ENCODE results near the gene UBE3A. TPM values are rescaled to one million over a fixed set of nuclear protein-coding genes. Genes with fewer than 3 reads are reported as not detected.

Gene UBE3A
- total and polyA plus RNA-seq, 10 of the 15 experiments (the other 5 are each of a cell fraction or from before 2014, with no cell fraction given): 29.4 to 82.9 (median 58.7) TPM

DNA sequence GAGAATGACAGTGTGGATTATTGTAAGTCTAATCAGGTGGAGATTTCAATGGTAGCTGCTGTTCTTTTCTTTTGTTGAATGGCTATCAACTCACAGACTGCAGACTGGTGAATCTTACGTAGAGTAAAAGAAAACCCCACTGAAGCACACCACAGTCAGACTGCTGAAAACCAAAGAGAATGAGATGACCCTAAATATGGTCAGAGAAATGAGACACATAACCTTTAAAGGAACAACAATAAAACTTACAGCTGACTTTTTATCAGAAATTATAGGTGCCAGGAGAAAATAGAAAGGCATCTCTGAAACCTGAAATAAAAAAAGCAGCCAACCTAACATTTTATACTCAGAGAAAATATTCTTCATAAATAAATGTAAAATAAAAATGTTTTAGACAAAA, 12.7 kb upstream of the UBE3A start:
- H3K4me2 ChIP-seq (ENCODE audit: control insufficient read depth, insufficient read depth): no peak overlapping the region
- ATAC-seq: no peak
- ChIA-PET RAD21 (ENCODE audit: unreplicated experiment) (no interaction called here), CTCF (interaction anchor here (1.5 kb wide), 1 partner anchor 12 kb away, joined by 4 read pairs; no protein-coding TSS in a partner anchor), SMC1A (ENCODE audit: uncharacterized antibody, unreplicated experiment) (interaction anchor here (1.8 kb wide), 1 partner anchor 10 kb away, joined by 5 read pairs; no protein-coding TSS in a partner anchor), POLR2A (no interaction called here)
- intact Hi-C loops (cut with micrococcal nuclease; ENCODE audit: unreplicated experiment): no loop called here
- H3K79me2 ChIP-seq (ENCODE audit: control insufficient read depth, insufficient read depth, low read length): no peaks in the 10 kb centered on the region
- no peaks in the 10 kb centered on the region for H3K4me1 ChIP-seq (ENCODE audit: control insufficient read depth, insufficient read depth, low read length)
- H3K9me3 ChIP-seq (replicated peaks; ENCODE audit: control insufficient read depth, insufficient read depth, low read length): no peaks in the 10 kb centered on the region; the same call in 2 of the 3 replicates
- no peaks in the 10 kb centered on the region for H3K36me3 ChIP-seq (ENCODE audit: control insufficient read depth in 2 of 2, insufficient read depth in 2 of 2, low read length in 1 of 2)
- no peak for FAIRE-seq
- no peaks in the 10 kb centered on the region for H4K20me1 ChIP-seq (ENCODE audit: control insufficient read depth, insufficient read depth)
- no TSS peak for BruUV-seq (replicated peaks)
- in situ Hi-C loops (cut with MboI): loop anchor here (25.0 kb wide), 1 partner anchor 239 kb away; no protein-coding TSS in a partner anchor
- no peak overlapping the region for H2AFZ ChIP-seq (ENCODE audit: control insufficient read depth, low read depth, low read length)
- no peaks in the 10 kb centered on the region for H3K27me3 ChIP-seq (replicated peaks in 1 of 2; ENCODE audit: control insufficient read depth in 2 of 2, insufficient read depth in 2 of 2, low read length in 1 of 2)
- no peak overlapping the region for H3K9ac ChIP-seq (ENCODE audit: control insufficient read depth, insufficient read depth, low read length)
- no peak overlapping the region for H3K4me3 ChIP-seq
- DNase-seq (ENCODE audit: low read depth, low spot score): no peak
- 93% methylated on average over 1 of the region's 1 CpG for WGBS (ENCODE audit: insufficient coverage, insufficient replicate concordance, low lambda C conversion rate, missing lambda C conversion rate)
- TF ChIP-seq SMC3 (IDR thresholded peaks at IDR 0.05; ENCODE audit: borderline replicate concordance, low read length) (no peak), CHD2 (IDR thresholded peaks at IDR 0.05; ENCODE audit: borderline replicate concordance, low read depth, low read length) (no peak), TAF1 (IDR thresholded peaks at IDR 0.05; ENCODE audit: borderline replicate concordance, low read depth, low read length) (no peak), ZNF622 (IDR thresholded peaks at IDR 0.05) (no peak), KAT2A (conservative IDR thresholded peaks at IDR 0.05; ENCODE audit: control insufficient read depth, low read depth, low read length) (no peak), SREBF1 (IDR thresholded peaks at IDR 0.05; ENCODE audit: low read length) (no peak), BCL11A (IDR thresholded peaks at IDR 0.05; ENCODE audit: low read depth, low read length) (no peak), SREBF2 (IDR thresholded peaks at IDR 0.05; ENCODE audit: low read length) (no peak), POLR2AphosphoS2 (IDR thresholded peaks at IDR 0.05; ENCODE audit: low read depth, low read length) (no peak), ZNF24 (IDR thresholded peaks at IDR 0.05) (no peak), EP300 (IDR thresholded peaks at IDR 0.05; ENCODE audit: borderline replicate concordance in 1 of 2, control insufficient read depth in 1 of 2, low read depth in 2 of 2, low read length in 2 of 2) (no peak)
- TF ChIP-seq, protein P1, sequence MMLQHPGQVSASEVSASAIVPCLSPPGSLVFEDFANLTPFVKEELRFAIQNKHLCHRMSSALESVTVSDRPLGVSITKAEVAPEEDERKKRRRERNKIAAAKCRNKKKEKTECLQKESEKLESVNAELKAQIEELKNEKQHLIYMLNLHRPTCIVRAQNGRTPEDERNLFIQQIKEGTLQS (IDR thresholded peaks at IDR 0.05; ENCODE audit: borderline replicate concordance, extremely low read depth, low read depth, low read length): no peak
- TF ChIP-seq, protein P2, sequence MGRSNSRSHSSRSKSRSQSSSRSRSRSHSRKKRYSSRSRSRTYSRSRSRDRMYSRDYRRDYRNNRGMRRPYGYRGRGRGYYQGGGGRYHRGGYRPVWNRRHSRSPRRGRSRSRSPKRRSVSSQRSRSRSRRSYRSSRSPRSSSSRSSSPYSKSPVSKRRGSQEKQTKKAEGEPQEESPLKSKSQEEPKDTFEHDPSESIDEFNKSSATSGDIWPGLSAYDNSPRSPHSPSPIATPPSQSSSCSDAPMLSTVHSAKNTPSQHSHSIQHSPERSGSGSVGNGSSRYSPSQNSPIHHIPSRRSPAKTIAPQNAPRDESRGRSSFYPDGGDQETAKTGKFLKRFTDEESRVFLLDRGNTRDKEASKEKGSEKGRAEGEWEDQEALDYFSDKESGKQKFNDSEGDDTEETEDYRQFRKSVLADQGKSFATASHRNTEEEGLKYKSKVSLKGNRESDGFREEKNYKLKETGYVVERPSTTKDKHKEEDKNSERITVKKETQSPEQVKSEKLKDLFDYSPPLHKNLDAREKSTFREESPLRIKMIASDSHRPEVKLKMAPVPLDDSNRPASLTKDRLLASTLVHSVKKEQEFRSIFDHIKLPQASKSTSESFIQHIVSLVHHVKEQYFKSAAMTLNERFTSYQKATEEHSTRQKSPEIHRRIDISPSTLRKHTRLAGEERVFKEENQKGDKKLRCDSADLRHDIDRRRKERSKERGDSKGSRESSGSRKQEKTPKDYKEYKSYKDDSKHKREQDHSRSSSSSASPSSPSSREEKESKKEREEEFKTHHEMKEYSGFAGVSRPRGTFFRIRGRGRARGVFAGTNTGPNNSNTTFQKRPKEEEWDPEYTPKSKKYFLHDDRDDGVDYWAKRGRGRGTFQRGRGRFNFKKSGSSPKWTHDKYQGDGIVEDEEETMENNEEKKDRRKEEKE (IDR thresholded peaks at IDR 0.05): no peak
- H3K27ac ChIP-seq (ENCODE audit: control insufficient read depth, insufficient read depth): no peak overlapping the region

Measured in GM12878 (cell line).